Right ventricle myocardium inferior (tissue), 1 donor: ENCODE data around the gene HEATR9. TPM values are rescaled to one million over a fixed set of nuclear protein-coding genes. Genes with fewer than 3 reads are reported as not detected.
A peak's percentile ranks its signal among the peaks of the same experiment; 100 is the strongest.

ENCODE experiments used
- ATAC-seq: fragments of 200-7000 bp; cut with Tn5 transposase; one replicate; pipeline ENCODE4 v1.9.1; 2020; ENCODE audit warnings: mild to moderate bottlenecking, moderate library complexity
- DNase-seq: peaks from one replicate; pipeline ENCODE4 v3.0.0; 2021; ENCODE audit errors: missing footprints
- intact Hi-C: fragments of 100-400 bp; cut with DNase I; formaldehyde crosslinking; loops from one replicate; pipeline ENCODE4 v1.11.0; 2022
- total RNA-seq: library from RNA; stranded (reverse); fragmentation: NEBNext Ultra II Directional; extraction: Animal tissue kit (Norgen Biotek cat#: 25700); gene quantifications from one replicate; pipeline ENCODE4 v1.2.1, GENCODE V29; 2021
- donor health status: DM: no; HTN: yes; CAD: no; lungs with severe emphysema.

The HEATR9 gene
- total RNA-seq, 1 donor from 2014 or later: not detected

DNA sequence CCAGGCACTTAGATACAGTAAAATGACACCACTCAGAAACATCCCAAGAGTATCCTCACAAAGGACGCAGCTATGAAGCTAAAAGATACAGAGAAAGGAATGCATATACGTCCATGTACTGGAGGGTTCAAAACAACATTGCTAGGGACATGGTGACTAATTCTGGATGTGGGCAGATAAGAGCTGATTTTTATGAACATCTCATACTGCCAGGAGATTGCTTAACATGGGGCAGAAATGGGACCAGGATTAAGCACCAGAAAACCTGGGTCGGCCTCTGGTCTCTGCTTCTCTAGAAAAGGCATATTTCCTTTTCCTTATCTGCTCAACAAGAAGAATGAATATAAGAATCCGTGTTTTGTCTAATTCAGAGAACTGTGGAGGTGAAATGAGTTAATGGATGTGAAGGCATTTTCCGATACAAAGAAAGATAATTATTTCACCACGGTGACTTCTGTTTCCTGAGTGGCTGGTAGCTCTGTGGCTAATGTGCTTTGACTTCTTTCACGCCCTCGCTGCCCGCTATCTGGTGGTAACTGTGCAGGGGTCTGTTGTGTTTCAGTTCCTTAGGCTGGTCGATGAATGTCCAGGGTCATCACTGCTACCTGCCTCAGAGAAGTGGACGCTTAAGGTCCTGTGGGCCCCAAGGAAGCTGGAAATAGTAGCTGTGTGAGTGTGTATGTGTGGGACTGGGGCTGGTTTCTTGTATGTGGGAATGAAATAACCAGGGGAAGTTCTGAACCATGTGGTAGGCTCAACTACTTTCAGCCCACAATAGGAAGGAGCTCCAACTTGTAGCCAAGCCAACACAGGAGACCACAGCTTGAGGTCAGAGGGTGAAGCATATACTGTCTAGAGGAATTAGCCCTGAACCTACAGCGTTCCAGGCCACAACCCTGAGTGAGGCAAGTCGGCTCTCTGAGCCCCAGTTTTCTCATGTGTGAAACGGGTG is 27.2 kb upstream of the HEATR9 start:
- no peak for DNase-seq

DNA sequence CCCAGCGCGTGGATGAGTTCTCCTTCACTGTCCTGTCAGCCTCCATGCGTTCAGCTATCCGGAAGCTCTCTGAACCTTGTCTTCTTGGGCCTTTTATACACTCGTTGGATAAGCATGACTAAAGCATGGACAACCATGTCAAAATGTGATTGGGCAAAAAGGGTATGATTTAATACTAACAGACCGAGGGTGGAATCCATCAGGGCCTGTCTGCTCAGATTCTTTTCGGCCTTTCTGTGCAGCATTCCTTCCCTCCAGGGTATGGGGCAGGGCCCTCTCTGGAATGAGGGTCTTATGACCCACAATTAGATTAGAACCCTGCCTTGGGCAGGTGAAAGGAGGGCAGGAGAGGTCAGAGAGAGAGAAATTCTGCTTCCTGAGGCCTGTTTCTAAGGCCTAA is 25.5 kb upstream of the HEATR9 start:
- DNase-seq (no peak), ATAC-seq (no peak)
- intact Hi-C loops: no loop called here

More for the DNA sequence above, 27.2 kb upstream of the HEATR9 start:
- intact Hi-C loops: no loop called here
- ATAC-seq: no peak

DNA sequence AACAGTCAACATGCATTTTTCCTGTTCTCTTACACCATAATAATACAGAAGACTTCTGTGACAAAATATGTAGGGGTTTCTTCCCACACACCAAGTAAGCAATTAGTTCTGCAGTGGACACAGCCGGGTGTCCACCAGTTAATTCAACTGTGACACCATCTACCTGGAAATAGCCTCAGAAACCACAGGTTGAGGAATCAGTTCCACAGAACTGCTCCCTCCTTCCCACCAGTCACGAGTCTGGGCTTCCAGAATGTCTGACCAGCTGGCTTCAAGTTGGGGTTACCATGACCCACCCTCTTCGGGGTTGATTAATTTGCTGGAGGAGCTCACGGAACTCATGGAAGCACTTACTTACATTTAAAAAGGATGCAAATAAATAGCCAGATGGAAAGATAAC is 25.1 kb upstream of the HEATR9 start:
- no peak for DNase-seq
- ATAC-seq: no peak
- intact Hi-C loops: no loop called here

DNA sequence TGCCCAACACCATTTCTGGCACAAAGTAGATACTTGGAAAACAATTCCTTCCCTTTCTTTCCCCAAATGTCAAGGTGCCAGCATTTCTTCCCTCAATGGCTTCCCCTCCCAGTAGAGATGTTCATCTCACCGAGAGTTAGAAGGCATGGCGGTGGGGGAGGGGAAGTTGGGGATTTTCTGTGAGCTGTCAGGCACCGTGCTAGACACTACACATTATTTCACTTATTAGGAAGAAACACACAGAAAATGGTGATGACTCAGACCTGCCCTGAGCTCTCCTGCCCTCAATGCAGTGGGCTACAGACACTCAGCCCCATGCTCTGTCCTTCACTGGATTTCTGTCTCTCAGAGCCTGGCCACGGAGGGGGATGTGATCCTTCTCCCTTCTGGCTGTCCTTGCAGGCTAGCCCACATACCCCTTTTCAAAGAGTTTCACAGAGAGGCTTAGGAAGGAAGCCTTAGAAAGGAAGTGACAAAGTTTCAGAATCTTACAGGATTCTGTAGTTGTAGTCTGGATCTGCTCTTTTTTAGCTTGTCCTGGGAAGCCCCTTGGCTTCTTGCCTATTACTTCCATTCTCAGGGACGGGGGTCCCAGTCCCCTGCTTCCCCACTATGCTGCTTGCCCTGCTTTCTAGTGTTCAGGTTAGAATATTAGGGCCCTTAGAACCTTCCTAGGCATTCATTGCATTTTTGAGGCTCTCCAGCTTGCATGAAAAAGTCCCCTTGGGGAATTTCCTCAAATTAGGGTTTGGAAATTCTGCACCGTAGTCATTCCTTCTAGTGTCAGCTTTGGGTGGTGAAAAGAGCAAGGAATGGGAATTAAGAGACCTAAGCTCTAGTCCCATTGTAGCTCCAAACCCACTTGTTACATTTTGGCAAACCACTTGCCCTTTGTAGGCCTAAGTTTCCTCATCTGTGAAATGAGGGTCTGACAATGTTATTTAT is 23.7 kb upstream of the HEATR9 start:
- intact Hi-C loops: no loop called here
- ATAC-seq: no peak
- DNase-seq: no peak

DNA sequence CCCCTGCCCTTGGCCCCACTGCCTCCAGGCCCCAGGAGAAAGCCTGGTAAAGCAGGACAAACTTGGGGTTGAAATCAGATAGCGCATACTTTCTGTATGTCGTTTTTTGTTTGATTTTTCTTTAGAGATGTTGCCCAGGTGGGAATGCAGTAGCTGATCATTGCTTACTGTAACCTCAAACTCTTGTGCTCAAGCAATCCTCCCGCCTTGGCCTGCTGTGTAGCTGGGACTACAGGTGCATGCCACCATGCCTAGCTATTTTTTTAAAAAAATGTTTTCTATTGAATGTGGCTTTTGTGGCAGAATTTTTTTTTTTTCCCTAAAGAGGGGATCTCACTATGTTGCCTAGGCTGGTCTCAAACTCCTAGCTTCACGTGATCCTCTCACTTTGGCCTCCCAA is 22.6 kb upstream of the HEATR9 start:
- no peak for DNase-seq
- no peak for ATAC-seq
- intact Hi-C loops: no loop called here

DNA sequence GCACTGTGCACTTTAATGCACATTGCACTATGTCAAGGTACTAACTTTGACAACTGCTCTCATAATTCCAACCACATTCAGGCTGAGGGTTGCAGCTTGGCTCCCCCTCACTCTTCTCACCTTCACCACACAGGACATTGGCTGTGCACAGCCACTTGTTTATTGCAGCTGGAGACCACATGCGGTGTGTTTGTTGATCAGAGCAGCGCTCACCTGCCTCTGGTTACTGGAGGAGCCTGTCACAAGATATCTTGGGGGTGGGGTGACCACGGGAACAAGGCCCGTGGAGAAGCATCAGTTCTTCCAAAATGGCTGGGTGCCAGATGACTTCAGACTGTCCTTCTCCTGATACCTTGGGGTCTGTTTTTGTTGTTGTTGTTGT is 22.1 kb upstream of the HEATR9 start:
- DNase-seq (no peak), ATAC-seq (no peak)
- intact Hi-C loops: no loop called here

DNA sequence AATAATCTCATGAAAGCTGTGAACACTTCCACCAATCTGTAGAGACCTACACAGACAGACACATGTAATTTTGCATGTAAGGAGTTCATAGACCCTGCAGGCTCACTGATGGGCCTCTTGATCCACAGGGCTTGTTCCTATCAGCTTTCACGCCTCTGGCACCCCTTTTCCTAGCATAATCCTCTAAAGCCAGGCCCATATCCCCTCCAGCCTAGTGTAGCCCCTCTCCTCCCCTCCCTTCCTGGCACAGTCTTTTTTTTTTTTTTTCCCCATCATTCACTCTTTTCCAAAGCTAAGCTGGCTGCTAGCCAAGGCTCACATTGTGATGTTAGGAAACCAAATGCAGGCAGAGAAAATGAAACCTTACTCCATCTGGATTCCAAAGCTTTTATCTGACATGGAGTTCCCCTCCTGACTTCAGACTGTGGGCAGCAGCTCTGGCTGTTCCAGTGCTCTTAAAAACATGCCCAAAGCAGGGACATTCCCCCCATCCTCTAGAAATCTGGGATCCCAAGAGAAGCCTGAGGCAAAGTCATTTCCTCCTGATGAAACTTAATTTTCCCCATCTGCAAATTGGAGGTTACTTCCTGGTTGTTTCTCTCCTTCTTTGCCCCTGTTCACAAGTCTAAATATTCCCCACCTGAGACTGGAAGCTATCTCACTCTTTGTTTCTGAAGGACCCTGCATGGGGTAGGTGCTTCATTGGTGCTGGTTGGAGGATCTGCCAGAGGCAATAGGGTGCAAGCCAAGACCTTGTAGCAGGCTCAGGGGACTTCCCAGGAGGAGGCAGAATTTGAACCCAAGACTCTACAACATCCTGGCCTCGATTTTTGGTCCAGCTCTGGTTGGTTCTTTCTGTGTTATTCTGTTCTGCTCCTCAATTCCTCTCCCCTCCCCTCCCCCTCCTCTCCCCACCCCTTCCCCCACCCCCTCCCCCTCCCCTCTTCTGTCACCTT is 21.4 kb upstream of the HEATR9 start:
- DNase-seq (no peak), ATAC-seq (peak; percentile 37)
- intact Hi-C loops: no loop called here

DNA sequence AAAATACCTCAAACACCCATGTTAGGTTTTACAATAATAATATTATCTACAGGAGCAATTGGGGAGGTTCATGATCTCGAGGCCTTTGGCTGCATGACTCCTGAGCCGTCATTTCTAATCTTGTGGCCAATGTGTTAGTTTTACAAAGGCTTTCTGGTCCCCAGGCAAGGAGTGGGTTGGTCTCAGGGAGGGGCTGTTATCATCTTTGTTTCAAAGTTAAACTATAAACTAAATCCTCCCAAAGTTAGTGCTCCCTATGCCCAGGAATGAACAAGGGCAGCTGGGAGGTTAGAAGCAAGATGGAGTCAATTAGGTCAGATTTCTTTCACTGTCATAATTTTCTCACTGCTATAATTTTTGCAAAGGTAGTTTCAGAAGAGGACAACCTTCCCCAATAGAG is 20.6 kb upstream of the HEATR9 start:
- ATAC-seq (no peak), DNase-seq (no peak)
- intact Hi-C loops: no loop called here

DNA sequence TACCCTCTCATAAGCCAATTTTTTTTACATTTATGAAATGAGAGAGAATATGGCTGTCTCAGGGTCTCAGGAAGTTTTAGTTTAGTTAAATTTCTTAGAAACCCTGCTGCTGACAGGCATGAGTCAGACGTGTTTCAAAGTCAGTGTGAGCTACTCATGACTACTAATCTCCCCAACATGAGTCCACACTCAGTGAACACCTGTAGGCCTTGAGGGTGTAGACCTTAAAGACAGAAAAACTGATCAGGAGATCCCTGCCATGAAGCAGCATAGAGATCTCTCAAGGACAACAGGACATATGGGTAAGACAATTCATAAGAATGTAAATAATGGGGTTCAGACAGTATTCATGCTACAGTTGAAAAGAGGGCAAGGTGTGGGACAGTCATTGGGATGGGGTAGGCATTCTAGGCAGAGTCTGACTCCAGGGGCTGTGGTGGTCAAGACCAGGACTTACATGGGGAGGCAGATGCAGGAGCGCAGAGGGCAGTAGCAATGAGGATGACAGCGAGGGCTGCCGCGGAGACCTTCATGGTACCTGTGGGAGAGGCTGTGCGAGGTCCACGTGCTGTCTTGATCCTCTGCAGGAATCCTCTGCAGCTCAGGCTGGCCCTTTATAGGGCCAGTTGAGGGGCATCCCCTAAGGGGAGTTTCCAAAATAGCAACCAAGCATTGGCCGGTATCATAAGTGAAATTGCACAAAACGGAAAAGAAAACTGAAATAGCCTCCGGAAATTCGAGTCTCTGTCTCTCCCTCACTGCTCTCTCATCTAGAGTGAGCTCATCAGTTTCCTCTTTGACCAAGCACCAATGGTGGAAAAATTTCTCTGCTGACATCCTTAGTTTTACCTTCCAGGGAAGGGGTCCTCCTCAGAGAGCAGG is 11.3 kb upstream of the HEATR9 start, which contains the start of gene CCL5:
Gene CCL5, minus strand, starts transcription at position 588 of the 882 bp plus-strand sequence.
- intact Hi-C loops: no loop called here
- ATAC-seq (no peak), DNase-seq (no peak)

DNA sequence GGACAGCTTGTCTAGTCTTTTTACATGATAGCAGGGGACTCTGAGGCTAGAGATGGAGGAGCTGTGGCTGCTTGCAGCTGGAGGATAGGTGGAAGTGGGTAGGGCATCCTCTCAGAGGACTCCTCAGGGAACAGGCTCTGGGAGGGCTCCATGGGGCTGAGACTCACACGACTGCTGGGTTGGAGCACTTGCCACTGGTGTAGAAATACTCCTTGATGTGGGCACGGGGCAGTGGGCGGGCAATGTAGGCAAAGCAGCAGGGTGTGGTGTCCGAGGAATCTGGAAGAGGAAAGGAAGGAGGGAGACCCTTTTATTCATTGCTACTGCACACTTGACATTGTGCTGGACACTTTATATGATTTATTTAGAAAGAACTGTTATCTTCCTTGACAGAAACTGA is 9.7 kb upstream of the HEATR9 start:
- intact Hi-C loops: no loop called here
- no peak for DNase-seq
- no peak for ATAC-seq

DNA sequence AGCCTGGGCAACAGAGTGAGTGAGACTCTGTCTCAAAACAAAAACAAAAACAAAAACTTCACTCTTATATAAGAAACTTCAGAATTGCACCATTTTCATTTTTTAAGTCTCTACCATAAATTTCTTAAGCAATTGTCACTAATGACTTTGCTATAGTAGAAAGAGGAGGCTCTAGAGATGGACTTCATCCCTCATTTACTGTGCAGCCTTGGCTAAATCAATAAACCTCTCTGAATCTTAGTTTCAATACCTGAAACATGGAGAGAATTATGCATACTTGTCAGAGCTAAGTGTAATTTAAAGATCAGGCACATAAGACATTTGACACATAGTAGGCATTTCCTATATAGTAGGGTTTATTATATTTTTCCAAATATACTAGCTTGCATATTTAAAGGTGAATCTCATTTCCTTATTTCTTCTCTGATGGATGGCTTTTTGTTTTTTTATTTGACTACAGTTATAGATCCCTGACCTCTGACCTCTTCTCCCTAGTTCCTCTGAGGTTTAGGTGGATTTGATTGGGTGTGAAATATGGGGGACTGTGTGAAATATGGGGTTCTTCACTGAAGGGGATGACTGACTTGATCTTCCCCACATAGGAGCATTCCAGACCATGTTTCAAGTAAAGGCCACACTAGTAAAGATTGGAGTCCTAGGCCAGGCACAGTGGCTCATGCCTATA is 8.8 kb upstream of the HEATR9 start:
- no peak for DNase-seq
- intact Hi-C loops: no loop called here
- no peak for ATAC-seq

DNA sequence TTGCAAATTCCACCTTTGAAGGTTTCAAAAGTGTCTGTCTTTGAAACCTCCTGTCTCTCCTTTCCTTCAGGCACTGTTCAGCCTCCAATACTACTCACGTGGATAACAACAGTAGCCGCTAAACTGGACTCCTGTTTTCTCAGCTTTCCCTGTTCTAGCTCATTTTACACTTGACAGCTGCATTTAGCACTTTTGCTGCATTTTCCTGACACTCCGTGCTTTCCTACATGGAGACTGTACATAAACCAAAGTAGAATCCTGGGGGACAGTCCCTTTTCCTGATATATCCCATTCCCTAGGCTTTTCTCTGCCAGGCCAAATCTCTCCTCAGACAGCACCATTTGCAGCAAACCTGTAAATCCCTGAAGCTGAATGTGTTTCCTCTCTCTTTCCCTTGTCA is 7.8 kb upstream of the HEATR9 start:
- intact Hi-C loops: no loop called here
- no peak for ATAC-seq

DNA sequence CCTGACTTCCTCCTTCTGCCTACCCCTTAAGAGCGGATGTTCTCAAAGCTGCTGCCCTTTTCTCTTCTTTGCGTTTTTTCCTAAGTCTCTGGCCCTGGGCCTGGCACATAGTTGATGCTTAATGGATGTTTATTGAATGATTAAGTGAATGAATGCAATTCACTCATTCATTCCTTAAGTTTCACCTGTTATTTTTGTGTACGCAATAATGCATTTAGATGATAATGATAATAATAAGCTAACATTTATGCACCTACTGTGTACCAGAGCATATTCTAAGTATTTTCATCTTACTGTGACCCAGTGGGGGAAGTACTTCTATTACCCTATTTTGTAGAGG is 7.1 kb upstream of the HEATR9 start:
- no peak for DNase-seq
- intact Hi-C loops: no loop called here
- no peak for ATAC-seq

More for the DNA sequence above, 7.8 kb upstream of the HEATR9 start:
- DNase-seq: no peak

DNA sequence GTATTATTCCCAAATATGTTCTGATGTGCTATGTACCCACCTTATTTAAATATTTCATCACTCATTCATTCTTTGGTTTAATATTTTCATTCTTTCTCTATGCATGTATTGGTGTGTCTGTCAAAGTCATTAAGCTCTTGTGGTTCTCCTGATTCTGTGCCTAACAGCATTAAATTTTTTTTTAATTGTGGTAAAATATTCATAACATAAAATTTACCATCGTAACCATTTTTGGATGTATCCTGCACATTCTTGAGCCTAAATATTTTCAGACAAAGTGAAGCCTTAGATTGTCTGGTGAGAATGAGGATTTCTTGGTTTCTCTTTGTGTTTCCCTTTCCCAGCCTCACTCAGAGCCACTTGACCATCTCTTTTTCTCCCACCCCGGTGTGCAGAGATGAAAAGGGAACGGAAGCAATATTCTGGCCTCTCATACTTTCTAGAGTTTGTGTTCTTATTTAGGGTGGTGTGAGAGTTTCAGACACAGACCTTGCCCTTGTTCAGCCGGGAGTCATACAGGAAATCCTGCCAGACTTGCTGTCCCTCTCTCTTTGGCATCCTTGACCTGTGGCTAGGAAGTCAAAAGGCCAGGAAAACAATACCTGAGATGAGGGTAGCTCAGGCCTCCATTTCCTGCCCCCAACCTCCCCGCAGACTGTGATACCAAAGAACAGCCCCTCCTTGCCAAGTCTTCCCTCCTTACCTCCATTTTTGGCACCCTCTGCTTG is 6.5 kb upstream of the HEATR9 start:
- no peak for ATAC-seq
- intact Hi-C loops: no loop called here
- DNase-seq: no peak

DNA sequence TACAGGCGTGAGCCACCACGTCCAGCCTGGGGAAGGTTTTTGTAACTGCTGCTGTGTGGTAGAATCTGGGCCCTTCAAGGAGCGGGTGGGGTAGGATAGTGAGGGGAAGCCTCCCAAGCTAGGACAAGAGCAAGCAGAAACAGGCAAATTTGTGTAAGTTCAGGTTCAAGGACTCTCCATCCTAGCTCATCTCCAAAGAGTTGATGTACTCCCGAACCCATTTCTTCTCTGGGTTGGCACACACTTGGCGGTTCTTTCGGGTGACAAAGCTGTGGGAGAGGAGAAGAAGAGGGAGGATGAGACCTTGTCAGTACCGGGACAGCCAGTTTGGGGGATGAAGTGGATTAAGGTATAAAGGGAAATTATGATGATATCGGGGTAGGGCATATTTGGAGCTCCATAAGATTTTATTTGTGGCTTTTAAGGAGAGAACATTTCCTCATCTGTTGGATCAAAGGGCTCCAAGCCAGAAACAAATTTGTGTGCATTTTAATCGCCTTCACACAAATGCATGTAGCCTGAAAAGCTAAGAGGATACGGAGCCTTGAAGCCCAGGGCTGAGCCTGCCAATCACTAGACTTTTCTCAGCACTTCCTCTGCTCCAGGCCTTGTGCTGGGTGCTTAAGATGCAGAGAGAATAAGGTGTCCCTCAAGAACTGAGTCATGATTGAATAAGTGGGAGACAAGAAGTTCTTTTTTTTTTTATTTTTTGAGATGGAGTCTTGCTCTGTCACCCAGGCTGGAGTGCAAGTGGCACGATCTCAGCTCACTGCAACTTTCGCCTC is 3.7 kb upstream of the HEATR9 start:
- intact Hi-C loops: no loop called here
- DNase-seq (no peak), ATAC-seq (no peak)
